GM19351 (cell line): Measurements from ENCODE around the gene SLC6A20.
"Not testable (repeated sequence)": the region's sequence is repeated elsewhere in the genome, so short reads cannot be mapped to it uniquely, and the experiment has no call there.

Experiments
- ATAC-seq: cut with Tn5 transposase; IDR thresholded peaks from one replicate; pipeline ENCODE4 v1.9.1; 2021; ENCODE audit warnings: mild to moderate bottlenecking, moderate library complexity; ENCODE audit not compliant: unreplicated experiment

Gene SLC6A20

GRCh38 chr3:45761831-45762230 lies 34.5 kb downstream of the SLC6A20 start:
- ATAC-seq = no peak

- ATAC-seq = no peak
Measured at GRCh38 chr3:45760878-45761711, 35.2 kb downstream of the SLC6A20 start.

GRCh38 chr3:45759851-45760250 lies 36.5 kb downstream of the SLC6A20 start:
- no peak for ATAC-seq

GRCh38 chr3:45758871-45759270 lies 37.5 kb downstream of the SLC6A20 start:
- no peak for ATAC-seq

GRCh38 chr3:45757141-45757540 lies 39.2 kb downstream of the SLC6A20 start:
- ATAC-seq = not testable (repeated sequence)

GRCh38 chr3:45756055-45756454 lies 40.3 kb downstream of the SLC6A20 start:
- no peak for ATAC-seq

- ATAC-seq = no peak
Measured at GRCh38 chr3:45754461-45754860, 41.9 kb downstream of the SLC6A20 start.

GRCh38 chr3:45753095-45753494 lies 43.2 kb downstream of the SLC6A20 start:
- ATAC-seq = no peak

- ATAC-seq = no peak
Measured at GRCh38 chr3:45751537-45752242, 44.6 kb downstream of the SLC6A20 start.

- ATAC-seq = no peak
Measured at GRCh38 chr3:45749880-45750279, 46.5 kb downstream of the SLC6A20 start.

- not testable (repeated sequence) for ATAC-seq
Measured at GRCh38 chr3:45749036-45749600, 47.2 kb downstream of the SLC6A20 start.

- no peak for ATAC-seq
Measured at GRCh38 chr3:45748068-45748467, 48.3 kb downstream of the SLC6A20 start.

GRCh38 chr3:45746777-45747622 lies 49.3 kb downstream of the SLC6A20 start:
- no peak for ATAC-seq

- no peak for ATAC-seq
Measured at GRCh38 chr3:45746165-45746776, 50.1 kb downstream of the SLC6A20 start.

GRCh38 chr3:45742461-45743089 lies 53.8 kb downstream of the SLC6A20 start:
- no peak for ATAC-seq

- no peak for ATAC-seq
Measured at GRCh38 chr3:45741742-45742460, 54.4 kb downstream of the SLC6A20 start.

- no peak for ATAC-seq
Measured at GRCh38 chr3:45741247-45741646, 55.1 kb downstream of the SLC6A20 start.

- ATAC-seq = no peak
Measured at GRCh38 chr3:45739991-45740390, 56.3 kb downstream of the SLC6A20 start.

- ATAC-seq = no peak
Measured at GRCh38 chr3:45737234-45737633, 59.1 kb downstream of the SLC6A20 start.
